GM12878 (cell line): Measurements from ENCODE around the gene MAP4K5. TPM values are rescaled to one million over a fixed set of nuclear protein-coding genes. Genes with fewer than 3 reads are reported as not detected.

Source experiments
- ATAC-seq: fragments of 200-7000 bp; cut with Tn5 transposase; 3 replicates; pipeline ENCODE4 v1.9.1; 2020; ENCODE audit warnings: mild to moderate bottlenecking, moderate library complexity
- BruUV-seq: library from RNA; stranded (reverse); fragments of 400-500 nt; replicated peaks from 2 replicates; lab custom pipeline; 2021; lab: Mats Ljungman, UMichigan
- CTCF ChIA-PET: fragments of 300-600 bp; sonication (Branson Sonifier 250); formaldehyde crosslinking; extraction: SDS; loops from one replicate; lab custom pipeline; 2021; ENCODE audit warnings: inconsistent platforms; lab: Yijun Ruan, JAX
- POLR2A ChIA-PET: fragments of 350-600 bp; formaldehyde crosslinking; extraction: SDS; loops from one replicate; lab custom pipeline; 2021; ENCODE audit warnings: inconsistent platforms; lab: Charles Lee
- RAD21 ChIA-PET: fragments of 300-600 bp; sonication (Branson Sonifier 250); formaldehyde crosslinking; loops from one replicate; lab custom pipeline; 2023; ENCODE audit warnings: antibody characterized with exemption; ENCODE audit not compliant: unreplicated experiment; lab: Charles Lee
- SMC1A ChIA-PET: fragments of 300-600 bp; sonication (Branson Sonifier 250); formaldehyde crosslinking; loops from one replicate; lab custom pipeline; 2023; ENCODE audit not compliant: unreplicated experiment, uncharacterized antibody; lab: Charles Lee
- DNase-seq: peaks from one replicate; pipeline ENCODE4 v3.0.0-alpha.2; 2011; ENCODE audit warnings: low read depth, low spot score
- FAIRE-seq: peaks from 3 replicates; lab custom pipeline; 2011; peaks lifted over from hg19 to GRCh38; lab: Jason Lieb, UNC
- H2AFZ ChIP-seq: 2 replicates; pipeline ENCODE4 v1.6.0; 2011; ENCODE audit warnings: low read depth, low read length, control low read depth; ENCODE audit not compliant: control insufficient read depth
- H3K27ac ChIP-seq: 2 replicates; pipeline ENCODE4 v1.5.1; 2011; ENCODE audit warnings: control low read depth; ENCODE audit not compliant: control insufficient read depth, insufficient read depth
- H3K27me3 ChIP-seq, 2 experiments: replicated peaks in 1 of 2; 2 replicates each; pipeline versions ENCODE4 v1.6.0 to v1.6.1; 2011; ENCODE audit warnings: low read length in 1 of 2; ENCODE audit not compliant: control insufficient read depth in 2 of 2, insufficient read depth in 2 of 2
- H3K36me3 ChIP-seq, 2 experiments: 2 replicates each; pipeline ENCODE4 v1.5.1; 2011; ENCODE audit warnings: low read length in 1 of 2; ENCODE audit not compliant: control insufficient read depth in 2 of 2, insufficient read depth in 2 of 2
- H3K4me1 ChIP-seq: 2 replicates; pipeline ENCODE4 v1.6.1; 2011; ENCODE audit warnings: mild to moderate bottlenecking, low read length, moderate library complexity, mixed read lengths; ENCODE audit not compliant: control insufficient read depth, insufficient read depth
- H3K4me2 ChIP-seq: 2 replicates; pipeline ENCODE4 v1.6.0; 2011; ENCODE audit warnings: control low read depth; ENCODE audit not compliant: control insufficient read depth, insufficient read depth
- H3K4me3 ChIP-seq: fragments of 200-600 bp; sonication (generic); 2 replicates; pipeline ENCODE4 v1.5.1; 2016
- H3K79me2 ChIP-seq: 2 replicates; pipeline ENCODE4 v1.6.0; 2011; ENCODE audit warnings: low read length; ENCODE audit not compliant: control insufficient read depth, insufficient read depth
- H3K9ac ChIP-seq: 2 replicates; pipeline ENCODE4 v1.8.0; 2011; ENCODE audit warnings: low read length, control low read depth, mixed read lengths; ENCODE audit not compliant: control insufficient read depth, insufficient read depth
- H3K9me3 ChIP-seq: replicated peaks from 3 replicates; pipeline ENCODE4 v1.5.1; 2011; ENCODE audit warnings: mild to moderate bottlenecking, low read length; ENCODE audit not compliant: control insufficient read depth, insufficient read depth
- H4K20me1 ChIP-seq: 2 replicates; pipeline ENCODE4 v1.6.0; 2011; ENCODE audit not compliant: control insufficient read depth, insufficient read depth
- BCL11A ChIP-seq: IDR thresholded peaks from 2 replicates; pipeline ENCODE4 v1.6.1; 2011; ENCODE audit warnings: low read depth, low read length
- CEBPB ChIP-seq, 2 experiments: fragments of 150-350 bp in 1 of 2; IDR thresholded peaks; 2 replicates each; pipeline ENCODE4 v1.6.1; 2012 to 2014; ENCODE audit warnings: low read depth in 2 of 2, low read length in 2 of 2, borderline replicate concordance in 1 of 2, inconsistent platforms in 1 of 2
- CEBPZ ChIP-seq: fragments of 150-350 bp; IDR thresholded peaks from 2 replicates; pipeline ENCODE4 v1.6.1; 2016; ENCODE audit warnings: low read depth, low read length
- E4F1 ChIP-seq: fragments of 450-650 bp; IDR thresholded peaks from 2 replicates; pipeline ENCODE4 v1.6.1; 2018; ENCODE audit warnings: borderline replicate concordance, mild to moderate bottlenecking; ENCODE audit not compliant: partially characterized antibody
- ETV6 ChIP-seq, 2 experiments: fragments of 450-650 bp in 1 of 2; IDR thresholded peaks in 1 of 2; conservative IDR thresholded peaks in 1 of 2; 2 replicates each; pipeline ENCODE4 v1.6.1; 2014; ENCODE audit warnings: antibody characterized with exemption in 1 of 2, borderline replicate concordance in 1 of 2, low read depth in 1 of 2, mild to moderate bottlenecking in 1 of 2, moderate library complexity in 1 of 2
- MEF2B ChIP-seq: fragments of 450-650 bp; IDR thresholded peaks from 2 replicates; pipeline ENCODE4 v1.6.1; 2018; ENCODE audit warnings: mild to moderate bottlenecking, moderate library complexity; ENCODE audit not compliant: partially characterized antibody, poor library complexity, severe bottlenecking
- NR2C2 ChIP-seq: IDR thresholded peaks from 2 replicates; pipeline ENCODE4 v1.6.1; 2011; ENCODE audit warnings: borderline replicate concordance, low read depth; ENCODE audit not compliant: control insufficient read depth, insufficient read length
- RAD21 ChIP-seq: IDR thresholded peaks from 2 replicates; pipeline ENCODE4 v1.6.1; 2011; ENCODE audit warnings: mild to moderate bottlenecking, low read depth, low read length, moderate library complexity; ENCODE audit not compliant: insufficient read depth
- SIN3A ChIP-seq: IDR thresholded peaks from 2 replicates; pipeline ENCODE4 v1.6.1; 2012; ENCODE audit warnings: low read depth, low read length, improper control_type of control experiment
- SIX5 ChIP-seq: IDR thresholded peaks from 2 replicates; pipeline ENCODE4 v1.6.1; 2011; ENCODE audit warnings: mild to moderate bottlenecking, low read depth, low read length, moderate library complexity; ENCODE audit not compliant: severe bottlenecking
- TCF3 ChIP-seq: IDR thresholded peaks from 2 replicates; pipeline ENCODE4 v1.6.1; 2012; ENCODE audit warnings: low read depth, mild to moderate bottlenecking, low read length, borderline replicate concordance; ENCODE audit not compliant: insufficient read depth
- WRNIP1 ChIP-seq: IDR thresholded peaks from 2 replicates; pipeline ENCODE4 v1.6.1; 2011; ENCODE audit warnings: low read depth, low read length, improper control_type of control experiment, borderline replicate concordance
- ZNF217 ChIP-seq: fragments of 450-650 bp; IDR thresholded peaks from 2 replicates; pipeline ENCODE4 v1.6.1; 2017; ENCODE audit warnings: antibody characterized with exemption, mild to moderate bottlenecking
- ZNF622 ChIP-seq: fragments of 450-650 bp; IDR thresholded peaks from 2 replicates; pipeline ENCODE4 v1.6.1; 2017; ENCODE audit warnings: mild to moderate bottlenecking, inconsistent platforms
- WGBS: methylation state at CpG from one replicate; pipeline ENCODE4 v1.1.6; 2016; ENCODE audit warnings: low lambda C conversion rate; ENCODE audit not compliant: insufficient replicate concordance, insufficient coverage; ENCODE audit errors: missing lambda C conversion rate; 5-methylcytosine and 5-hydroxymethylcytosine counted together
- in situ Hi-C: fragments of 300-500 bp; cut with MboI; formaldehyde crosslinking; loops from 9 replicates; pipeline ENCODE4 v1.14.3; 2018; ENCODE audit warnings: mixed read lengths
- intact Hi-C: fragments of 100-400 bp; cut with micrococcal nuclease; formaldehyde crosslinking; loops from one replicate; pipeline ENCODE4 v1.14.2; 2022; ENCODE audit not compliant: unreplicated experiment
- polyA plus RNA-seq, 11 experiments: library from polyadenylated mRNA; depleted of rRNA in 4 of 11; unstranded in 6 of 11; stranded (reverse) in 5 of 11; fragments of >200 nt; fragmentation: Nextera tagmentation in 4 of 11; fragmentation: Illumina TruSeq in 1 of 11; extraction: Ambion mirVana in 4 of 11; extraction: Trizol in 1 of 11; gene quantifications; 1 replicate in 1 of 11; 2 replicates in 10 of 11; pipeline versions ENCODE4 v1.2.1 to v1.2.3, GENCODE V29; 2011 to 2016; ENCODE audit warnings: inconsistent platforms in 2 of 11, missing spikeins in 2 of 11, low read depth in 1 of 11
- total RNA-seq, 4 experiments: library from RNA; depleted of rRNA in 3 of 4; stranded (reverse); fragments of >200 nt in 3 of 4; fragmentation: Illumina TruSeq in 1 of 4; extraction: Trizol in 1 of 4; gene quantifications; 2 replicates each; pipeline versions ENCODE4 v1.2.1 to v1.2.3, GENCODE V29; 2013 to 2021
- TF ChIP-seq, protein P1 (sequence below): IDR thresholded peaks from 2 replicates; pipeline ENCODE4 v1.6.1; 2012; ENCODE audit warnings: low read depth, low read length, improper control_type of control experiment

MAP4K5 gene
- total and polyA plus RNA-seq, 10 of the 15 experiments (the other 5 are each of a cell fraction or from before 2014, with no cell fraction given) = 9.1 to 41.3 (median 30.1) TPM

DNA sequence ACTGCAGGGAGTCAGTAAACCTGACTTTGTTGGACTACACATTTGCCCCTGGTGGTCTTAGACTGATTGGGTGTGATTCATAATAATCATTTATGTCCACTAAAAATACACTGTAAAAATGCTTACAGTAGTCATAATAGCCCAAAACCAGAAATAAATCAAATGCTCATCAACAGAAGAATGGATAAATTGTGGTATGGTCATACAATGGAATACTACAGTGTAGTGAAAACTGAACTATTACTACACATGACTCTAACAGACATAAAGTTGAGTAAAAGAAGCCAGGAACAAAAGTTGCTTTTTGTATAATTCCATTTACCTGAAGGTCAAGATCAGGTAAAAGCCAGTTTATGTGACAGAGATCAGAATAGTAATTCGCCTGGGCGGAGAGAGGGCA lies 78.5 kb downstream of the MAP4K5 start:
- RAD21 ChIA-PET = no interaction called here
- peaks cover 0 to 9% of the 10 kb centered on the region in 2 experiments for H3K36me3 ChIP-seq
- POLR2A ChIA-PET = no interaction called here
- TF ChIP-seq ETV6 (conservative IDR thresholded peaks at IDR 0.05 in 1 of 2, IDR thresholded peaks at IDR 0.05 in 1 of 2; ENCODE audit: borderline replicate concordance in 1 of 2, low read depth in 1 of 2) = no peak
- no peak for TF ChIP-seq ZNF217
- TF ChIP-seq NR2C2 = no peak
- TF ChIP-seq CEBPZ = no peak
- no peak for TF ChIP-seq SIN3A
- TF ChIP-seq CEBPB (IDR thresholded peaks at IDR 0.05; ENCODE audit: borderline replicate concordance in 1 of 2, low read depth in 2 of 2, low read length in 2 of 2) = no peak
- no peak for TF ChIP-seq E4F1
- TF ChIP-seq MEF2B = no peak
- no peak for TF ChIP-seq TCF3
- no peak for TF ChIP-seq WRNIP1
- TF ChIP-seq BCL11A = no peak
- TF ChIP-seq, protein P1, sequence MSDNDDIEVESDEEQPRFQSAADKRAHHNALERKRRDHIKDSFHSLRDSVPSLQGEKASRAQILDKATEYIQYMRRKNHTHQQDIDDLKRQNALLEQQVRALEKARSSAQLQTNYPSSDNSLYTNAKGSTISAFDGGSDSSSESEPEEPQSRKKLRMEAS = no peak
- no peak for TF ChIP-seq RAD21
- no peak for TF ChIP-seq SIX5
- TF ChIP-seq ZNF622 = no peak

More for the DNA sequence above, 78.5 kb downstream of the MAP4K5 start:
- ChIA-PET CTCF (interaction anchor here (0.7 kb wide), 1 partner anchor 261 kb away, joined by 3 read pairs; no protein-coding TSS in a partner anchor), SMC1A (interaction anchor here (0.6 kb wide), 1 partner anchor 39 kb away, joined by 3 read pairs; no protein-coding TSS in a partner anchor)
- BruUV-seq = no TSS peak
- H3K27me3 ChIP-seq = no peaks in the 10 kb centered on the region
- 98% methylated on average over 2 of the region's 2 CpGs for WGBS
- H4K20me1 ChIP-seq = no peaks in the 10 kb centered on the region
- ATAC-seq (no peak), DNase-seq (no peak), FAIRE-seq (no peak)
- in situ Hi-C loops (no loop called here), intact Hi-C loops (no loop called here)
- no peak overlapping the region for H3K27ac ChIP-seq
- no peak overlapping the region for H3K9ac ChIP-seq
- H3K4me1 ChIP-seq = no peaks in the 10 kb centered on the region
- no peak overlapping the region for H3K4me3 ChIP-seq
- H3K79me2 ChIP-seq = no peaks in the 10 kb centered on the region
- H3K4me2 ChIP-seq = no peak overlapping the region
- H2AFZ ChIP-seq = no peak overlapping the region
- no peaks in the 10 kb centered on the region; the same call in 1 of the 3 replicates for H3K9me3 ChIP-seq
